Muscle layer of colon (tissue), 2 donors: ENCODE measurements around the gene UCN2.

Source experiments
- H3K27ac ChIP-seq: one replicate; pipeline ENCODE4 v1.7.0; 2013; ENCODE audit warnings: low read depth, mild to moderate bottlenecking, low read length, moderate library complexity
- H3K27me3 ChIP-seq, 2 donors: one replicate each; pipeline ENCODE4 v1.7.0; 2013; ENCODE audit warnings: low read length in 2 of 2, mild to moderate bottlenecking in 2 of 2; ENCODE audit not compliant: insufficient read depth in 2 of 2, control insufficient read depth in 1 of 2
- H3K36me3 ChIP-seq: one replicate; pipeline ENCODE4 v1.7.0; 2013; ENCODE audit warnings: mild to moderate bottlenecking, low read length; ENCODE audit not compliant: insufficient read depth
- H3K4me1 ChIP-seq: one replicate; pipeline ENCODE4 v1.7.0; 2013; ENCODE audit warnings: mild to moderate bottlenecking, low read length; ENCODE audit not compliant: insufficient read depth
- H3K4me3 ChIP-seq, 2 donors: one replicate each; pipeline ENCODE4 v1.7.0; 2013; ENCODE audit warnings: low read length in 2 of 2, low read depth in 1 of 2, mild to moderate bottlenecking in 1 of 2, moderate library complexity in 1 of 2
- H3K9ac ChIP-seq: one replicate; pipeline ENCODE4 v1.7.0; 2013; ENCODE audit warnings: low read length
- H3K9me3 ChIP-seq: one replicate; pipeline ENCODE4 v1.7.0; 2013; ENCODE audit warnings: mild to moderate bottlenecking, low read length
- donor health status: abdominal sarcoma.
- donor health status: Adenocarcinoma of cecum.

Gene UCN2

DNA sequence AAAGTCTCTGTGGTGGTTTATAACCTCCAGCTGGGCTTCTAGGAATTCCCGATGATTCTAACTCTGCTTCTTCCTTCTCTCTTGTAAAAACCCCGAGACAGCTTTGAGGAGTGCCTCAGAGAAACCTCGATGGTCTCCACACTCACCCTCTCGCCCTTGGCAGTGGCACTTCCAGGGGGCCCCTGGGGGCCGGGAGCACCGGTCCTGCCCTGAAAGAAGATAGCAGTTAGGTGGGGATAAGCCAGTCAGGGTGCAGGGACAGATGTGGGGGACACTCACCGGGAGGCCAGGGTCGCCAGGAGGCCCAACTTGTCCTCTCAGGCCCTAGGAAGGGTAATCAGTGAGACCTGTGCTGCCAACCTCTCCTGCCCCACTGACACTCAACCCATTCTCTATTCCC, 21.8 kb upstream of the UCN2 start:
- no peaks in the 10 kb centered on the region for H3K36me3 ChIP-seq
- H3K4me3 ChIP-seq = no peak overlapping the region
- no peaks in the 10 kb centered on the region for H3K27me3 ChIP-seq
- H3K9me3 ChIP-seq = no peaks in the 10 kb centered on the region
- no peak overlapping the region for H3K27ac ChIP-seq
- no peaks in the 10 kb centered on the region for H3K4me1 ChIP-seq
- H3K9ac ChIP-seq = no peak overlapping the region

DNA sequence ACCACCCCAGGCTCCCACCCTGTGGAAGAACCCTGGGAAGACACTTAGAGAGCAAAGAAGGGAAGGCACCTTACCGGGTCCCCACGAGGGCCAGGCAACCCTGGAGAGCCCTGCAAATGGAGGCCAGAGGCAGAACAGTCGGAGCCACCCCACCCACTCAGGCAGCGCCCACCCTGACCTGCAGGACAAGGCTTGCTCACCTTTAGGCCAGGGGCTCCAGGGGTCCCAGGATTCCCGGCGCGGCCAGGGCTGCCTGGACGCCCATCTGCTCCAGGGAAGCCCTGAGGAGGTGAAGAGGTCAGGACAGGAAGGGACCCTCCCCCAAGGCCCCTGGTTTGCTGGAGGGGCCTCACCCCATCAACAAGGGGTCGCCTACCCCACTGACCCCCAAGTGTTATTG, 21.3 kb upstream of the UCN2 start:
- Histone ChIP-seq H3K4me1 (no peaks in the 10 kb centered on the region), H3K27ac (no peak overlapping the region), H3K9me3 (no peaks in the 10 kb centered on the region), H3K4me3 (no peak overlapping the region), H3K9ac (no peak overlapping the region), H3K36me3 (no peaks in the 10 kb centered on the region), H3K27me3 (no peaks in the 10 kb centered on the region)

DNA sequence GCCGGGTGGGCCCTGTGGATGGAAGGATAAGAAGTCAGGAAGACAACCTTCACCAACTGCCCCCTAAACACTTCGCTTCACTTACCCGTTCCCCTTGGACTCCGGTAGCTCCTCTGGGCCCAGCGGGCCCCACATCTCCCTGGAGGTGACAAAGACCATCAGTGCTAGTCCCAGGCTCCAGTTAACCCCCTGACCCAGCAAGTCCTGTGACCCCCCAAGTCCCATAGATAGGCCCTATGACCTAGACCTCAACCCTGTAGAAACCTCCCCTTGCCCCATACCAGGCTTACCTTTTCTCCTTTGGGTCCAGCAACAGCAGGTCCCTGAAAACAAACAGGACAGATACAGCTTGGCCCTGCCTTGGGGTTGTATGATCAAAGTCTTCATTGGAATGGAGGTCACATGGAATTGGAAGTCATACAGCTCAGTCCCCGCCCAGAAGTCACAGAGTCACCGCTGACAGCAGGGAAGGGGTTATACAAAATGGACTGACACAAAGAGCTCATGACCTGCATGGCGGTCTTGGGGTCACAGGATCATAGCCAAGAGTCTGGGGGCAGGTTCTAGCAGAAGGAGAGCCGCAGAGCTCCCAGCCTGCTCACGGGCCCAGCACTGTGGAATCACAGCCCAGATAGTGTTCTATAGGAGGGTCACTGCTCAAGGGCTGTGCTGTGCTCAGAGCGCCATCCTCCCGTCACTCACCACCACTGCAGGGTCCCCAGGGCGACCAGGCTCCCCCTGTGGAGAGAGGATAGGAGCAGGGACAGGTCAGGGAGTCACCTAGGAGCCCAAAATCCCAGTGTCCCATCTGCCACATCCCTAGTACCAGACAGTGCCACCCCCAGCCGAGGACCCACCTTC, 18.3 kb upstream of the UCN2 start:
- no peaks in the 10 kb centered on the region for H3K4me1 ChIP-seq
- no peaks in the 10 kb centered on the region for H3K27me3 ChIP-seq
- H3K36me3 ChIP-seq = no peaks in the 10 kb centered on the region
- H3K4me3 ChIP-seq = no peak overlapping the region
- H3K9me3 ChIP-seq = no peaks in the 10 kb centered on the region
- H3K9ac ChIP-seq = no peak overlapping the region
- H3K27ac ChIP-seq = no peak overlapping the region

DNA sequence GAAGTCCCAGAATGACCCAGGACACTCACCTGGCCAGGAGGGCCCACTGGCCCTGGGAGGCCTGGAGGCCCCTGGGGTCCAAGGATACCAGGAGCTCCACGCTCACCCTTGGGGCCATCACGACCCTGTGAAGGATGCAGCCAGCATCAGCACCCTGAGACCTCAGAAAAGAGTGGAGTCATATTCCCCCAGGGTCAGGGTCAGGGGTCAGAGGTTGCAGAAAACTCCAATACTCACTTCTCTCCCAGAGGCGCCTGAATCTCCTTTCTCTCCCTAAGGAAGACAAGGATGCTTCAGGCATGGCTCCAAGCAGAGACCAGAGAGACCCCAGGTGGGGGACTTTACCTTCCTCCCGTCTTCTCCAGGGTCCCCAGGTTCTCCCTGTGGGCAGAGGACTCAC, 13.1 kb upstream of the UCN2 start:
- H3K4me3 ChIP-seq = no peak overlapping the region
- no peaks in the 10 kb centered on the region for H3K9me3 ChIP-seq
- H3K36me3 ChIP-seq = no peaks in the 10 kb centered on the region
- no peaks in the 10 kb centered on the region for H3K4me1 ChIP-seq
- H3K27me3 ChIP-seq = no peaks in the 10 kb centered on the region
- no peak overlapping the region for H3K9ac ChIP-seq
- H3K27ac ChIP-seq = no peak overlapping the region

DNA sequence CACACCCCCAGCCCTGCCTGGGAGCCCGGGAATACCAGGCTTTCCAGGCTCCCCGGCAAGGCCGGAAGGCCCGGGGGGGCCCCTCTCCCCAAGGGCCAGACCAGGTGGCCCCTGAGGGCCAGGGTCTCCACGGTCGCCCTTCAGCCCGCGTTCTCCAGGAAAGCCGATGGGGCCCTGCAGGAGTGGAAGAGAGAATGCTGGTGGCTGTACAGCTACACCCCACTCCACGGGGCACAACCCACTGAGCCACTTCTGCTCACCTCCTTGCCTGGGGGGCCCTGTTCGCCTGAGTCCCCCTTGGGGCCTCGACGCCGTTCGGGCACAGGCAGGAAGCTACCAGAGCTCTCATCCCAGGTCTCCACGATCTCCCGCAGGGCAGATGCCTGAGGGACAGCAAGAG, 11.8 kb upstream of the UCN2 start:
- no peak overlapping the region for H3K9ac ChIP-seq
- H3K4me3 ChIP-seq = no peak overlapping the region
- no peaks in the 10 kb centered on the region for H3K27me3 ChIP-seq
- no peaks in the 10 kb centered on the region for H3K36me3 ChIP-seq
- no peaks in the 10 kb centered on the region for H3K9me3 ChIP-seq
- H3K4me1 ChIP-seq = no peaks in the 10 kb centered on the region
- no peak overlapping the region for H3K27ac ChIP-seq

DNA sequence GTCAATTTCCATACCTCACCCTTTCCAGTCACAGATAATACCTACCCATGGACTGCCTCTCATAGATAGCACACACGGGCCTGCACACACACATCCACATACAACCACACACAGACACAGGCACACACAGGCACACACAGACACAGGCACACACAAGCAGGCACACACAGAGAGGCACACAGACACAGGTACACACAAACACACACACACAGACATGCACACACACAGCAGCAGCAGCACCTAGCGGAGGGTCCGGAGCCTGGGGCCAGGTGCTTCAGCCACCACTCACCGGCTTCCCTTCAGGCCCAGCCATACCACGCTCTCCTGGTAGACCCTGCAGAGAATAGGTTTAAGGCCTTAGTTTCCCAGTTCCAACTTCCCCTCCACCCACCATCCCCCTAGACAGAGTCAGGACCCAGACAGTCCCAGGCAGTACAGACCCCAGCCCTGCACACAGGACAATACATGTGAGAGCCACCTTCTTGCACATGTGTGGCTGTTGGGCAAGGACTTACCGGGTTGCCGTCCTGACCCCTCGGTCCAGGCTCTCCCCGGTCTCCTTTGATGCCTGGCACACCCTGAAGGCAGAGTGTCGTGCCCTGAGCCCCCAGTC, 10.5 kb upstream of the UCN2 start:
- Histone ChIP-seq H3K36me3 (no peaks in the 10 kb centered on the region), H3K27ac (no peak overlapping the region), H3K9me3 (no peaks in the 10 kb centered on the region), H3K27me3 (no peaks in the 10 kb centered on the region), H3K4me3 (no peak overlapping the region), H3K9ac (no peak overlapping the region), H3K4me1 (no peaks in the 10 kb centered on the region)

DNA sequence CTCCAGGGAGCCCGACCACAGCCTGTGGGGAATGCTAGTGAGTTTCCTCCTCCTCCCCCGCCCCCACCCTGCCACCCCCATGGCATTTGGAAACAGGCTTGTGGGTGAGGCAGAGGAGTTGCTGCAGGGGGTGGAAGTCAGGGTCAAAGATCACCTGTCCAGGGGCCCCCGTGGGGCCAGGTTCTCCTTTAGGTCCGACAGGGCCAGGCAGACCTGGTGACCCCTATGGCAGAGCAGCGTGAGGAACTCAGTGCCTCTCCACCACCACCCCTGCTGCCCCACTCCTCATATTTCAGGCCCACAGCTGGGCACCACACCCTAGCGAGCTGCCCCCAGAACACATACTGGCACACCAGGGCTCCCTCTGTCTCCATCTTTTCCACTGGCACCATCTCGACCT, 8.9 kb upstream of the UCN2 start:
- Histone ChIP-seq H3K27ac (no peak overlapping the region), H3K9me3 (no peaks in the 10 kb centered on the region), H3K9ac (no peak overlapping the region), H3K4me3 (no peak overlapping the region), H3K27me3 (no peaks in the 10 kb centered on the region), H3K4me1 (no peaks in the 10 kb centered on the region), H3K36me3 (no peaks in the 10 kb centered on the region)

DNA sequence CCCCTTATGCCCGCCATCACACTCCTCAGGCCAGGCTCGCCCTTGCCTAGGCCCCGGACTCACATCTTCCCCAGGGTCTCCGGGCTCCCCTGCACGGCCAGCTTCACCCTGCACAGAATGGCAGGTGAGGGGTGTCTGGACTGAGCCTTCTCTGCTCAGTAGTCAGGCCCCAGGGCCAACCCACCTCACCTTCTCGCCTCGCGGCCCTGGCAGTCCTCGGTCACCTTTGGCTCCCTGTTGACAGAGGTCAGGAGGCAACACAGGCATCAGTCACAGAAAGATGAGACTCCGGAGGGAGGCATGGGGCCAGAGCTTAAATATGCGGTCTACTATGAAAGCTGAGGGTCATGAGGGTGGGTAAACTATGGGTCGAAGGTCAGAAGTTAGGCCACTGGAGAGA, 8.4 kb upstream of the UCN2 start:
- H3K4me3 ChIP-seq = no peak overlapping the region
- no peaks in the 10 kb centered on the region for H3K9me3 ChIP-seq
- H3K27me3 ChIP-seq = no peaks in the 10 kb centered on the region
- no peak overlapping the region for H3K9ac ChIP-seq
- no peaks in the 10 kb centered on the region for H3K36me3 ChIP-seq
- no peak overlapping the region for H3K27ac ChIP-seq
- no peaks in the 10 kb centered on the region for H3K4me1 ChIP-seq

DNA sequence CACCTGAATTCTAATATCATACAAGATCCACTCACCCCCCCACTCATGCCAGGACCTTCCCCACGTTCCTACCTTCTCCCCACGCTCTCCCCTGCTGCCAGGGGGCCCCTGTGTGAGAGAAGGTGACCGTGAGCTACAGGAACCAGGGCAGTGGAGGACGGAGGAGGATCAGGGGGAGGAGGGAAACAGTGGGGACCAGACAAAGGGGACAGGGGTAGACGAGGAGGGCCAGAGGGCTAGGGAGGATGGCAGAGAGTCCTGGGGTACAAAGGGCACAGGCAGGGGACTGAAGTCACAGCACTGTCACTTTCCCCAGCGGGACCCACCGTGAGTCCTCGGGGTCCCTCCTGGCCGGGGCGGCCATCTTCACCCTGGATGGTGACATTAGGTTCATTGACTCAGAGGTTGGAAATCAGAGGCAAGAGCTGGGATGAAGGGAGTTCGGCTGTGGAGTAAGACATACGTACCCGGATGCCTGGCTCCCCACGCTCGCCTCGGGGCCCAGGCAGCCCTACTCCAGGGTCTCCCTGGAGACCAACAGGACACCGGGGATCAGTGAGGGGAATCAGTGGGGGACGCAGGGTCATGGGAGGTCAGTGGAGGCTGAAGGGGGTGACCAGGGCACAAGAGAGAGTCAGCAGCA, 6.3 kb upstream of the UCN2 start:
- Histone ChIP-seq H3K4me3 (no peak overlapping the region), H3K9me3 (no peaks in the 10 kb centered on the region), H3K9ac (no peak overlapping the region), H3K4me1 (no peaks in the 10 kb centered on the region), H3K27me3 (no peaks in the 10 kb centered on the region), H3K36me3 (no peaks in the 10 kb centered on the region), H3K27ac (no peak overlapping the region)

DNA sequence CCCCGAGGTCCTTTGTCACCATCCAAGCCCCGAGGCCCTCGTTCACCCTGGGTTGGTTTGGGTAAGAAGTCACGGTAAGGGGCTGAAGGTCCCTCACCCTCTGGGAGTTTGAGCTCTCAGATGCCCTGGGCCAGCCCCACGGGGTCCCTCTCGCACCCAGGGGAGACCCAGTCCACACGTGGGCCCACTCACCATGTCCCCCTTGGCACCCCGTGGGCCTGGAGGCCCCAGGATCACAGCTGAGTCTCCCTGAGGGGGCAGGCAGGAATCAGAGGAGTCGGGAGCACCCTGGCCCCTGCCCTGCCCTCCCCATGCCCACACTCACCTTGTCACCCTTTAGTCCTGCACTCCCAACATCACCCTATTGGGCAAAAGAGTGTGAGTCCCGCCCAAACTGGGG, 5.8 kb upstream of the UCN2 start:
- no peak overlapping the region for H3K27ac ChIP-seq
- no peaks in the 10 kb centered on the region for H3K9me3 ChIP-seq
- H3K4me3 ChIP-seq = no peak overlapping the region
- H3K27me3 ChIP-seq = no peaks in the 10 kb centered on the region
- H3K4me1 ChIP-seq = no peaks in the 10 kb centered on the region
- H3K9ac ChIP-seq = no peak overlapping the region
- no peaks in the 10 kb centered on the region for H3K36me3 ChIP-seq

DNA sequence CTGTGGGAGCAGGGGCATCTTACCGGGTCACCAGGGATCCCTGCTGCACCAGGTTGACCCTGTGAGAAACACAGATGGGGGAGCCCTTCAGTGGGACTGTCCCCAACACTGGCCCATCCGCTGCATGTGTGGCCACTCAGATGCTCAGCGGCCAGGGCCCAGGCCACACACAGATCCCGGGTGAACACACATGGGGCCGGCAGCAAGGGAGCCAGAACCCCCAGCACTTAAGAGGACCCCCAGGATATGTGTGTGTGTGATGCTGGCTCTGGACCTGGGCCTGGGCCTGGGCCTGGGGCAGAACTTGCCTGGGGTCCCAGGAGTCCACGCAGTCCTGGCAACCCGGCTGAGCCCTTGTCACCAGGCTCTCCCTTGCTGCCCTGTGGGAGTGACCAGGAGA, 4.9 kb upstream of the UCN2 start:
- Histone ChIP-seq H3K9ac (no peak overlapping the region), H3K27me3 (no peaks in the 10 kb centered on the region), H3K36me3 (no peaks in the 10 kb centered on the region)

More for the DNA sequence above, 4.9 kb upstream of the UCN2 start:
- Histone ChIP-seq H3K4me1 (no peaks in the 10 kb centered on the region), H3K9me3 (no peaks in the 10 kb centered on the region), H3K27ac (no peak overlapping the region), H3K4me3 (no peak overlapping the region)
